ENCODE data around the gene VPS37C. TPM values are rescaled to one million over a fixed set of nuclear protein-coding genes. Genes with fewer than 3 reads are reported as not detected.
A peak's percentile ranks its signal among the peaks of the same experiment; 100 is the strongest.

Gene VPS37C
- total RNA-seq, 4 donors from 2014 or later, result 12.6 to 23.5 (median 18.0) TPM

DNA sequence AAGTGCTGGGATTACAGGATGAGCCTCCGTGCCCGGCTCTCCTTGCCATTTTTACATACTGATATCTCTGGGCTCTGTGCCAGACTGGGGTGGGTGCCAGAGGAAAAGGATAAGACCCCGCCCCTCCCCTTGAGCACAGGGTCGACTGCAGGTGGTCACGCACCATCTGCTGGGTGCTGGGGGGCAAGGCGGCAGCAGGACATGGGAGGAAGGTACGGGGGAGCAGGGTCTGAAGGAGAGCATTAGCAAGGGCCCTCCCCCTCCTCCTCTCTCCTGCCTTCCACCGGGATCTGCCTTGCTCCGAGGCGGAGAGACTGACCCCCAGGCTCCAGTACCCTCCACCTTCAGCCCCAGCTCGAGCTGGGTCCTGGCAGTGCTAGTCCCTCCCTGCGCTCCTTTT is 32.4 kb upstream of the VPS37C start:
- WGBS, 2 donors, result 30 to 39% methylated on average over 5 to 12 of the region's 12 CpGs
- Histone ChIP-seq H3K9me3 (no peaks in the 10 kb centered on the region), H3K27me3 (peaks cover 0 to 39% (median 0%) of the 10 kb centered on the region in 4 donors), H3K36me3 (no peaks in the 10 kb centered on the region), H3K27ac (no peak overlapping the region), H3K4me3 (no peak overlapping the region), H3K4me1 (no peaks in the 10 kb centered on the region)
- no peak for DNase-seq
- TF ChIP-seq, protein P1, sequence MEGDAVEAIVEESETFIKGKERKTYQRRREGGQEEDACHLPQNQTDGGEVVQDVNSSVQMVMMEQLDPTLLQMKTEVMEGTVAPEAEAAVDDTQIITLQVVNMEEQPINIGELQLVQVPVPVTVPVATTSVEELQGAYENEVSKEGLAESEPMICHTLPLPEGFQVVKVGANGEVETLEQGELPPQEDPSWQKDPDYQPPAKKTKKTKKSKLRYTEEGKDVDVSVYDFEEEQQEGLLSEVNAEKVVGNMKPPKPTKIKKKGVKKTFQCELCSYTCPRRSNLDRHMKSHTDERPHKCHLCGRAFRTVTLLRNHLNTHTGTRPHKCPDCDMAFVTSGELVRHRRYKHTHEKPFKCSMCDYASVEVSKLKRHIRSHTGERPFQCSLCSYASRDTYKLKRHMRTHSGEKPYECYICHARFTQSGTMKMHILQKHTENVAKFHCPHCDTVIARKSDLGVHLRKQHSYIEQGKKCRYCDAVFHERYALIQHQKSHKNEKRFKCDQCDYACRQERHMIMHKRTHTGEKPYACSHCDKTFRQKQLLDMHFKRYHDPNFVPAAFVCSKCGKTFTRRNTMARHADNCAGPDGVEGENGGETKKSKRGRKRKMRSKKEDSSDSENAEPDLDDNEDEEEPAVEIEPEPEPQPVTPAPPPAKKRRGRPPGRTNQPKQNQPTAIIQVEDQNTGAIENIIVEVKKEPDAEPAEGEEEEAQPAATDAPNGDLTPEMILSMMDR (IDR thresholded peaks at IDR 0.05), result no peak
- TF ChIP-seq POLR2A (IDR thresholded peaks at IDR 0.05), result no peak
- intact Hi-C loops (cut with DNase I), result no loop called here

DNA sequence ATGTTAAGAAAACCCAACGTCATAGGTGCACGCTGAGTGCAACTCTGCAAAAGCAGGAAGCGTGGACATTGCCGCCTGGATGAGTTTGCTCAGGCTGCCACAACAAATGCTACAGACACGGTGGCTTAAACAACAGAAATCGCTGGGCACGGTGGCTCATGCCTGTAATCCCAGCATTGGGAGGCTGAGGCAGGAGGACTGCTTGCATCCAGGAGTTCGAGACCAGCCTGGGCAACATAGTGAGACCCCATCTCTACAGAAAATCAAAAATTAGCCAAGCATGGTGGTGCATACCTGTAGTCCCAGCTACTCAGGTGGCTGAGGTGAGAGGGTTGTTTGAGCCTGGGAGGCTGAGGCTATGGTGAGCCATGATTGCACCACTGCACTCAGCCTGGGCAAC is 28.7 kb upstream of the VPS37C start:
- 81 to 83% methylated on average over 8 of the region's 8 CpGs for WGBS, 2 donors

DNA sequence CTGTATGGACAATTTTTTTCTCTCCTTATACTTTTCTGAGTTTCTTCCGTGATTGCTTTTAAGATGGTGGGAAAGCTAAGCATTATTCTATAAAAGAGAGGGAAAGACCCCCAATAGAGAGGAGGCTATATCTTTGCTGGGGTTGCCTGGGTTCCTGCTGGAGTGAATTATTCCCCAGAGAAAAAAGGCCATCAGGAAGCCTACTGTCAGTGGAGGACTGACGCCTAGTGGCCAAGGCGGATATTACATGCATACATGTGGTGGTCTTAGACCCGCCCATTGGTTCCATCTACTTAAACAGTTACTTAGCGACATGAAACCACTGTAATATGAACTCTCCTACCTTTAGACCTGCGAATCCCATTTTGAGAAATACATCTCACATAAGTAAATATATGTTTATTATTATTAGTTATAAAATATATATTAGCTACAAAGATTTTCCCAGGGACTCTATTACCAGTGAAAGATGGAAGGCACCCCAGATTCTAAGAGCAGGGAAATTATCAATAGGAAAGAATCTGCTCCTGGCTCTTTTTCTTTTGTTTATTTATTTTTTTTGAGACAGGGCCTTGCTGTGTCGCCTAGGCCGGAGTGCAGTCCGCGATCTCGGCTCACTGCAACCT is 26.4 kb upstream of the VPS37C start:
- Histone ChIP-seq H3K27me3 (peaks cover 0 to 14% (median 0%) of the 10 kb centered on the region in 4 donors), H3K27ac (no peak overlapping the region), H3K36me3 (no peaks in the 10 kb centered on the region), H3K9me3 (no peaks in the 10 kb centered on the region), H3K4me1 (no peaks in the 10 kb centered on the region), H3K4me3 (no peak overlapping the region)
- TF ChIP-seq, protein P1 (IDR thresholded peaks at IDR 0.05), result peak; percentile 85 to 93 (median 90)
- no peak for TF ChIP-seq POLR2A (IDR thresholded peaks at IDR 0.05)
- intact Hi-C loops (cut with DNase I), result loop anchor here (10.0 kb wide), 2 partner anchors 53 to 363 kb away; no protein-coding TSS in a partner anchor
- WGBS, 2 donors, result 37 to 43% methylated on average over 11 of the region's 11 CpGs
- DNase-seq, result no peak

More for the DNA sequence above, 28.7 kb upstream of the VPS37C start:
- Histone ChIP-seq H3K27ac (no peak overlapping the region), H3K27me3 (peaks cover 0 to 21% (median 0%) of the 10 kb centered on the region in 4 donors), H3K36me3 (no peaks in the 10 kb centered on the region), H3K9me3 (no peaks in the 10 kb centered on the region), H3K4me3 (no peak overlapping the region), H3K4me1 (no peaks in the 10 kb centered on the region)
- no peak for TF ChIP-seq POLR2A (IDR thresholded peaks at IDR 0.05)
- TF ChIP-seq, protein P1 (IDR thresholded peaks at IDR 0.05), result no peak
- no peak for DNase-seq
- intact Hi-C loops (cut with DNase I), result loop anchor here (10.0 kb wide), 2 partner anchors 55 to 365 kb away; no protein-coding TSS in a partner anchor

DNA sequence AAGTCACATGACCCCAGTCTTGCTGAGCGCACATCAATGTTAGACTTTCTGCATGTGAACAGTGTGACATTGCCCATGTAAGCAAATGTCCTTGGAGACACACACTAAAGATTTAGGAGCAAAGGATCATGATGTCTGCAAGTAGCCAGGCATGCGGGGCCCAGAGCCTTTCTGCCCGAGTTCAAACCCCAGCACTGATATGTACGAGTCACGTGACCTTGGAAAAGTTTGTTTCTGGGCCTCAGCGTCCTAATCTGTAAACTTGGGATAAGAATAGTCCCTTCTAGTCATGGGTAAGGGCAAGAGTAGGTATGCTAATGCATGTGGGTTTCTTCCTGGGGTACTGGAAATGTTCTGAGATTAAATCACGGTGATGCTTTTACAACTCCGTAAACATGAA is 25.3 kb upstream of the VPS37C start:
- Histone ChIP-seq H3K27me3 (peaks cover 0 to 7% (median 0%) of the 10 kb centered on the region in 4 donors), H3K36me3 (no peaks in the 10 kb centered on the region), H3K4me3 (no peak overlapping the region), H3K9me3 (no peaks in the 10 kb centered on the region), H3K27ac (no peak overlapping the region), H3K4me1 (no peaks in the 10 kb centered on the region)
- TF ChIP-seq POLR2A (IDR thresholded peaks at IDR 0.05), result no peak
- TF ChIP-seq, protein P1 (IDR thresholded peaks at IDR 0.05), result no peak
- DNase-seq, result no peak
- 81 to 100% methylated on average over 4 to 7 of the region's 8 CpGs for WGBS, 2 donors
- intact Hi-C loops (cut with DNase I), result loop anchor here (10.0 kb wide), 2 partner anchors 52 to 362 kb away; no protein-coding TSS in a partner anchor

DNA sequence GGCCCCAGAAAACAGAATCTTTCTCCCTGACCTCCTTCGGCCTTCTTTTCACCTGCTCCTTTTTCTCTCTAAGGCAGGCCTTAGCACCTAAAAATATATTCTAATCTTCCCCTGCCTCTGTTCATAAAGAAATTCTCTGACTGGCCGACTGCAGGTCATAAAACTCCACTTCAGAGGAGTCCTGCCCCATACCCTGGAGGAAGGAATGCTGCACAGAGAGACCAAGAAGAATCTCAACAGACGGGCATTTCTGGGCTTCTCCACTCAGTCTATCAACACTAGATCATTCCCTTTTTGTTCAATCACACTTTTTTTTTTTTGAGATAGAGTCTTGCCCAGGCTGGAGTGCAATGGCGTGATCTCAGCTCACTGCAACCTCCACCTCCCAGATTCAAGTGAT is 22.4 kb upstream of the VPS37C start:
- no peak for DNase-seq
- H3K9me3 ChIP-seq, result no peaks in the 10 kb centered on the region
- H3K4me1 ChIP-seq, result no peaks in the 10 kb centered on the region
- 79 to 81% methylated on average over 3 to 4 of the region's 4 CpGs for WGBS, 2 donors
- no peaks in the 10 kb centered on the region for H3K27me3 ChIP-seq
- intact Hi-C loops (cut with DNase I), result loop anchor here (10.0 kb wide), 2 partner anchors 49 to 359 kb away; no protein-coding TSS in a partner anchor
- TF ChIP-seq, protein P1 (IDR thresholded peaks at IDR 0.05), result no peak
- no peak for TF ChIP-seq POLR2A (IDR thresholded peaks at IDR 0.05)
- H3K4me3 ChIP-seq, result no peak overlapping the region
- no peaks in the 10 kb centered on the region for H3K36me3 ChIP-seq
- no peak overlapping the region for H3K27ac ChIP-seq

Measured in esophagus squamous epithelium (tissue), 5 donors.